H1 (cell line): ENCODE results near the gene TEX22. TPM values are rescaled to one million over a fixed set of nuclear protein-coding genes. Genes with fewer than 3 reads are reported as not detected.

Experiments
- CTCF ChIA-PET: fragments of 300-600 bp; sonication (Branson Sonifier 250); formaldehyde crosslinking; loops from one replicate; lab custom pipeline; 2021; ENCODE audit not compliant: partially characterized antibody; lab: Charles Lee
- POLR2A ChIA-PET: fragments of 300-600 bp; sonication (Branson Sonifier 250); formaldehyde crosslinking; loops from one replicate; lab custom pipeline; 2021; ENCODE audit warnings: inconsistent platforms; ENCODE audit not compliant: partially characterized antibody; lab: Charles Lee
- DNase-seq, 2 experiments: peaks; one replicate each; pipeline versions ENCODE4 v3.0.0 to v3.0.0-alpha.2; 2010 to 2022; ENCODE audit warnings: low spot score in 2 of 2, low read depth in 1 of 2, mixed read lengths in 1 of 2
- FAIRE-seq: peaks from 2 replicates; lab custom pipeline; 2011; peaks lifted over from hg19 to GRCh38; lab: Jason Lieb, UNC
- H2AFZ ChIP-seq: 2 replicates; pipeline ENCODE4 v1.8.1; 2012; ENCODE audit warnings: low read length, inconsistent platforms
- H2AK5ac ChIP-seq: 2 replicates; pipeline ENCODE4 v1.6.1; 2013; ENCODE audit warnings: low read depth, low read length
- H2BK120ac ChIP-seq: replicated peaks from 2 replicates; pipeline ENCODE3; 2013; ENCODE audit warnings: low read depth, low read length, inconsistent platforms
- H2BK12ac ChIP-seq: 2 replicates; pipeline ENCODE4 v1.6.1; 2013; ENCODE audit warnings: low read depth, low read length
- H2BK15ac ChIP-seq: 2 replicates; pipeline ENCODE4 v1.6.1; 2013; ENCODE audit warnings: low read length
- H2BK20ac ChIP-seq: 2 replicates; pipeline ENCODE4 v1.6.1; 2013; ENCODE audit warnings: low read length
- H2BK5ac ChIP-seq: 2 replicates; pipeline ENCODE4 v1.6.1; 2013; ENCODE audit warnings: low read depth, low read length
- H3K14ac ChIP-seq: 2 replicates; pipeline ENCODE4 v1.6.1; 2013; ENCODE audit warnings: inconsistent platforms; ENCODE audit not compliant: insufficient read length
- H3K18ac ChIP-seq: 2 replicates; pipeline ENCODE4 v1.6.1; 2013; ENCODE audit warnings: low read length; ENCODE audit errors: extremely low read depth
- H3K23ac ChIP-seq: 2 replicates; pipeline ENCODE4 v1.6.1; 2013; ENCODE audit warnings: inconsistent platforms; ENCODE audit not compliant: insufficient read length
- H3K23me2 ChIP-seq: 2 replicates; pipeline ENCODE4 v1.6.1; 2013; ENCODE audit warnings: low read depth, low read length
- H3K27ac ChIP-seq: 2 replicates; pipeline ENCODE4 v1.6.1; 2011; ENCODE audit warnings: low read depth, low read length, inconsistent platforms
- H3K27me3 ChIP-seq, 4 experiments: replicated peaks in 1 of 4; 1 replicate in 1 of 4; 2 replicates in 3 of 4; pipeline versions ENCODE4 v1.6.1 to v1.8.1; 2011 to 2013; ENCODE audit warnings: low read length in 3 of 4, mild to moderate bottlenecking in 3 of 4, inconsistent platforms in 2 of 4, mixed read lengths in 2 of 4, moderate library complexity in 1 of 4; ENCODE audit not compliant: control insufficient read depth in 3 of 4, insufficient read depth in 3 of 4; ENCODE audit errors: extremely low read depth in 1 of 4
- H3K36me3 ChIP-seq, 4 experiments: 2 replicates each; pipeline versions ENCODE4 v1.6.1 to v1.8.1; 2011 to 2013; ENCODE audit warnings: mild to moderate bottlenecking in 4 of 4, low read length in 3 of 4, moderate library complexity in 2 of 4, control low read depth in 1 of 4, inconsistent platforms in 1 of 4; ENCODE audit not compliant: insufficient read depth in 4 of 4, control insufficient read depth in 2 of 4
- H3K4ac ChIP-seq: replicated peaks from 2 replicates; pipeline ENCODE3; 2013; ENCODE audit warnings: low read length, low read depth, mixed read lengths, inconsistent platforms; ENCODE audit not compliant: insufficient read length
- H3K4me1 ChIP-seq, 4 experiments: replicated peaks in 1 of 4; 1 replicate in 1 of 4; 2 replicates in 3 of 4; pipeline versions ENCODE4 v1.6.1 to v1.8.1; 2011 to 2013; ENCODE audit warnings: low read length in 3 of 4, inconsistent platforms in 2 of 4, mixed read lengths in 1 of 4; ENCODE audit not compliant: insufficient read depth in 4 of 4, control insufficient read depth in 3 of 4
- H3K4me2 ChIP-seq, 2 experiments: 2 replicates each; pipeline versions ENCODE4 v1.6.1 to v1.8.1; 2011 to 2013; ENCODE audit warnings: low read depth in 2 of 2, low read length in 2 of 2, control low read depth in 1 of 2, inconsistent platforms in 1 of 2, mild to moderate bottlenecking in 1 of 2; ENCODE audit not compliant: insufficient read depth in 1 of 2
- H3K4me3 ChIP-seq, 4 experiments: fragments of 200-600, 300-600 bp in 1 of 4; sonication (generic), shearing (Covaris generic), sonication (Bioruptor Twin) in 1 of 4; 2 replicates each; pipeline versions ENCODE4 v1.5.1 to v1.8.1; 2011 to 2016; ENCODE audit warnings: low read length in 4 of 4, low read depth in 3 of 4, control low read depth in 2 of 4, inconsistent platforms in 2 of 4, mild to moderate bottlenecking in 2 of 4, mixed read lengths in 1 of 4, moderate library complexity in 1 of 4; ENCODE audit not compliant: insufficient read depth in 2 of 4; ENCODE audit errors: extremely low read depth in 1 of 4
- H3K56ac ChIP-seq: replicated peaks from 2 replicates; pipeline ENCODE3; 2013; ENCODE audit warnings: low read depth, mild to moderate bottlenecking, mixed read lengths, low read length, inconsistent platforms; ENCODE audit not compliant: insufficient read length
- H3K79me1 ChIP-seq: 2 replicates; pipeline ENCODE4 v1.6.1; 2013; ENCODE audit warnings: low read depth, low read length, control low read depth
- H3K79me2 ChIP-seq, 2 experiments: 2 replicates each; pipeline versions ENCODE4 v1.6.1 to v1.8.1; 2012 to 2013; ENCODE audit warnings: low read length in 2 of 2, mild to moderate bottlenecking in 2 of 2, inconsistent platforms in 1 of 2; ENCODE audit not compliant: insufficient read depth in 2 of 2, control insufficient read depth in 1 of 2
- H3K9ac ChIP-seq, 4 experiments: replicated peaks in 1 of 4; 1 replicate in 1 of 4; 2 replicates in 3 of 4; pipeline versions ENCODE4 v1.6.1 to v1.8.1; 2011 to 2013; ENCODE audit warnings: low read depth in 3 of 4, low read length in 3 of 4, control low read depth in 2 of 4, mild to moderate bottlenecking in 2 of 4, moderate library complexity in 2 of 4, inconsistent platforms in 1 of 4; ENCODE audit errors: extremely low read depth in 1 of 4
- H3K9me3 ChIP-seq, 2 experiments: 2 replicates each; pipeline versions ENCODE4 v1.6.1 to v1.8.1; 2012 to 2013; ENCODE audit warnings: mild to moderate bottlenecking in 2 of 2, moderate library complexity in 2 of 2, control low read depth in 1 of 2, inconsistent platforms in 1 of 2, low read depth in 1 of 2, low read length in 1 of 2, mixed read lengths in 1 of 2; ENCODE audit not compliant: insufficient read depth in 2 of 2
- H4K20me1 ChIP-seq, 2 experiments: replicated peaks in 1 of 2; 2 replicates each; pipeline versions ENCODE3 to v1.8.1; 2011 to 2013; ENCODE audit warnings: inconsistent platforms in 2 of 2, low read length in 2 of 2, mild to moderate bottlenecking in 1 of 2; ENCODE audit not compliant: insufficient read depth in 2 of 2, control insufficient read depth in 1 of 2
- H4K5ac ChIP-seq: 2 replicates; pipeline ENCODE4 v1.6.1; 2013; ENCODE audit warnings: low read length, low read depth, mixed read lengths, inconsistent platforms; ENCODE audit not compliant: insufficient read length
- H4K8ac ChIP-seq: 2 replicates; pipeline ENCODE4 v1.8.0; 2013; ENCODE audit warnings: mild to moderate bottlenecking, moderate library complexity, low read length, inconsistent platforms; ENCODE audit not compliant: insufficient read depth; ENCODE audit errors: extremely low read depth
- H4K91ac ChIP-seq: replicated peaks from 2 replicates; pipeline ENCODE3; 2013; ENCODE audit warnings: low read length, mixed read lengths, inconsistent platforms; ENCODE audit not compliant: insufficient read length
- CBX8 ChIP-seq: fragments of 300-800, 300-1000 bp; sonication (generic); IDR thresholded peaks from 2 replicates; pipeline ENCODE4 v1.7.1; 2016; ENCODE audit warnings: low read depth, low read length, borderline replicate concordance
- CHD1 ChIP-seq: IDR thresholded peaks from 2 replicates; pipeline ENCODE4 v1.6.1; 2012; ENCODE audit warnings: low read depth, low read length, improper control_type of control experiment
- GTF2F1 ChIP-seq: IDR thresholded peaks from 2 replicates; pipeline ENCODE4 v1.6.1; 2012; ENCODE audit warnings: low read depth, low read length, improper control_type of control experiment, borderline replicate concordance
- KDM4A ChIP-seq: IDR thresholded peaks from one replicate; pipeline ENCODE4 v1.7.1; 2012; ENCODE audit warnings: low read depth, mild to moderate bottlenecking, moderate library complexity, low read length, inconsistent platforms; ENCODE audit not compliant: severe bottlenecking
- KDM5A ChIP-seq: fragments of 200-600 bp; IDR thresholded peaks from 2 replicates; pipeline ENCODE4 v1.7.1; 2012; ENCODE audit warnings: mild to moderate bottlenecking, low read length, inconsistent platforms, mixed read lengths
- MAFK ChIP-seq: IDR thresholded peaks from 2 replicates; pipeline ENCODE4 v1.6.1; 2012; ENCODE audit warnings: low read depth, mild to moderate bottlenecking, improper control_type of control experiment, low read length
- MAX ChIP-seq: IDR thresholded peaks from 2 replicates; pipeline ENCODE4 v1.6.1; 2012; ENCODE audit warnings: inconsistent platforms
- POU5F1 ChIP-seq: IDR thresholded peaks from 2 replicates; pipeline ENCODE4 v1.6.1; 2011; ENCODE audit warnings: low read depth, mild to moderate bottlenecking, low read length, moderate library complexity
- SIRT6 ChIP-seq: IDR thresholded peaks from one replicate; pipeline ENCODE4 v1.7.1; 2012; ENCODE audit warnings: low read length, inconsistent platforms
- WGBS, 2 experiments: shearing (Covaris generic) in 1 of 2; methylation state at CpG; one replicate each; pipeline versions ENCODE4 v1.1.6 to v1.1.7; 2013 to 2015; ENCODE audit warnings: low lambda C conversion rate in 2 of 2, mixed read lengths in 2 of 2, inconsistent platforms in 1 of 2, low coverage in 1 of 2, missing lambda C conversion rate in 1 of 2; ENCODE audit not compliant: insufficient replicate concordance in 2 of 2, insufficient coverage in 1 of 2, insufficient read length in 1 of 2; ENCODE audit errors: extremely low coverage in 1 of 2, missing lambda C conversion rate in 1 of 2; 5-methylcytosine and 5-hydroxymethylcytosine counted together
- polyA plus RNA-seq, 7 experiments: library from polyadenylated mRNA; depleted of rRNA in 3 of 7; stranded (reverse) in 5 of 7; unstranded in 2 of 7; fragments of >200 nt in 5 of 7; fragments of 200-250 nt in 2 of 7; gene quantifications; 1 replicate in 5 of 7; 2 replicates in 1 of 7; 4 replicates in 1 of 7; pipeline versions ENCODE4 v1.2.1 to v1.2.3, GENCODE V29; 2011 to 2013; ENCODE audit warnings: missing spikeins in 2 of 7, mixed read lengths in 2 of 7
- total RNA-seq: library from RNA; stranded (reverse); fragmentation: NEBNext Ultra II Directional; extraction: Animal tissue kit (Norgen Biotek cat#: 25700); gene quantifications from 2 replicates; pipeline ENCODE4 v1.2.1, GENCODE V29; 2021
- TF ChIP-seq, protein P1 (sequence below): IDR thresholded peaks from 2 replicates; pipeline ENCODE4 v1.6.1; 2012; ENCODE audit warnings: inconsistent platforms

The TEX22 gene
- total and polyA plus RNA-seq, 2 of the 8 experiments (the other 6 are each of a cell fraction or from before 2014, with no cell fraction given), result 0.24 to 0.39 TPM

GRCh38 chr14:105411017-105411941 is 12.9 kb downstream of the TEX22 start:
- H4K91ac ChIP-seq, result peak overlapping the region; percentile 97
- no peak overlapping the region for H3K23ac ChIP-seq
- no peak overlapping the region for H4K5ac ChIP-seq
- no peak overlapping the region for H2BK120ac ChIP-seq
- FAIRE-seq (no peak), DNase-seq (peak in 1 of 2 experiments; percentile 74)
- ChIA-PET CTCF (interaction anchor here (0.6 to 1.8 kb wide), 6 partner anchors 10 to 1252 kb away, joined by 3 to 6 read pairs (median 3); partner anchors contain the start of gene TEX22), POLR2A (interaction anchor here (1.0 to 2.8 kb wide), 6 partner anchors 9 to 46 kb away, joined by 3 to 14 read pairs (median 4); partner anchors contain the start of genes MTA1 and TEX22)
- no peak overlapping the region for H2BK20ac ChIP-seq
- H3K4me3 ChIP-seq, result peak overlapping the region; percentile 16 to 55 (median 28); a peak in 6 of 8 replicates
- no peak overlapping the region for H3K9ac ChIP-seq
- H3K18ac ChIP-seq, result peak overlapping the region; percentile 85
- no peaks in the 10 kb centered on the region for H3K36me3 ChIP-seq
- peak overlapping the region; percentile 70 to 76 for H3K4me2 ChIP-seq
- H3K9me3 ChIP-seq, result no peaks in the 10 kb centered on the region
- H3K4ac ChIP-seq, result peak overlapping the region; percentile 23
- no peaks in the 10 kb centered on the region for H3K79me2 ChIP-seq
- no peak overlapping the region for H3K27ac ChIP-seq
- no peak overlapping the region for H2AK5ac ChIP-seq
- peaks cover 0 to 6% of the 10 kb centered on the region in 2 experiments for H4K20me1 ChIP-seq
- WGBS, 2 experiments, result 28% methylated on average over 59 of the region's 86 CpGs; no CpG with 5 or more reads in 1 of the 2 experiments
- H3K56ac ChIP-seq, result no peak overlapping the region
- no peaks in the 10 kb centered on the region for H3K79me1 ChIP-seq
- peak overlapping the region; percentile 100; the same call in 1 of the 2 replicates for H2BK15ac ChIP-seq
- H2BK5ac ChIP-seq, result 0 out of 2 replicates have a peak overlapping the region, but pooled peaks have one; percentile 30
- no peak overlapping the region for H3K14ac ChIP-seq
- no peak overlapping the region for H2AFZ ChIP-seq
- H4K8ac ChIP-seq, result peak overlapping the region; percentile 54; the same call in 1 of the 2 replicates
- peak overlapping the region; percentile 80; the same call in 1 of the 2 replicates for H2BK12ac ChIP-seq
- H3K23me2 ChIP-seq, result peaks cover 11% of the 10 kb centered on the region; the same call in 1 of the 2 replicates
- peaks cover 0 to 8% (median 5%) of the 10 kb centered on the region in 4 experiments; a peak in 6 of 7 replicates for H3K4me1 ChIP-seq
- H3K27me3 ChIP-seq, result peaks cover 8 to 48% (median 39%) of the 10 kb centered on the region in 4 experiments
- TF ChIP-seq, protein P1, sequence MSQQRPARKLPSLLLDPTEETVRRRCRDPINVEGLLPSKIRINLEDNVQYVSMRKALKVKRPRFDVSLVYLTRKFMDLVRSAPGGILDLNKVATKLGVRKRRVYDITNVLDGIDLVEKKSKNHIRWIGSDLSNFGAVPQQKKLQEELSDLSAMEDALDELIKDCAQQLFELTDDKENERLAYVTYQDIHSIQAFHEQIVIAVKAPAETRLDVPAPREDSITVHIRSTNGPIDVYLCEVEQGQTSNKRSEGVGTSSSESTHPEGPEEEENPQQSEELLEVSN, result peak; percentile 77
- TF ChIP-seq KDM5A, result no peak
- TF ChIP-seq POU5F1, result no peak
- no peak for TF ChIP-seq SIRT6
- TF ChIP-seq CHD1, result no peak
- peak; percentile 62 for TF ChIP-seq KDM4A
- no peak for TF ChIP-seq CBX8
- no peak for TF ChIP-seq GTF2F1
- peak; percentile 44 for TF ChIP-seq MAX
- TF ChIP-seq MAFK, result no peak
